Fibroblast of skin of scalp (primary cell): Measurements from ENCODE around the gene TTC24.
"Not testable (repeated sequence)": the region's sequence is repeated elsewhere in the genome, so short reads cannot be mapped to it uniquely, and the experiment has no call there.

ENCODE experiments used
- DNase-seq: peaks from one replicate; pipeline ENCODE4 v3.0.0-alpha.2; 2013

Gene TTC24

GRCh38 chr1:156589546-156589945 lies 10.0 kb downstream of the TTC24 start:
- no peak for DNase-seq

GRCh38 chr1:156590326-156591180 lies 11.0 kb downstream of the TTC24 start:
- DNase-seq: no peak

- no peak for DNase-seq
These were observed 11.6 kb downstream of the TTC24 start for GRCh38 chr1:156591181-156591431.

GRCh38 chr1:156591432-156592157 lies 12.1 kb downstream of the TTC24 start, which contains the start of gene NAXE:
Gene NAXE, plus strand, starts transcription at chr1:156591776. Its CDS starts 29 bp downstream, at chr1:156591805.
- DNase-seq: peak; percentile 67

GRCh38 chr1:156592158-156592909 lies 12.8 kb downstream of the TTC24 start:
- no peak for DNase-seq

- DNase-seq: no peak
These were observed 13.6 kb downstream of the TTC24 start for GRCh38 chr1:156592910-156593660.

GRCh38 chr1:156593661-156593989 lies 14.1 kb downstream of the TTC24 start:
- no peak for DNase-seq

GRCh38 chr1:156594190-156594589 lies 14.7 kb downstream of the TTC24 start:
- no peak for DNase-seq

- DNase-seq: no peak
These were observed 15.5 kb downstream of the TTC24 start for GRCh38 chr1:156595016-156595415.

GRCh38 chr1:156596426-156596825 lies 16.9 kb downstream of the TTC24 start:
- DNase-seq: no peak

GRCh38 chr1:156598125-156598524 lies 18.6 kb downstream of the TTC24 start:
- DNase-seq: no peak

- DNase-seq: no peak
These were observed 19.4 kb downstream of the TTC24 start for GRCh38 chr1:156598731-156599432.

- no peak for DNase-seq
These were observed 20.3 kb downstream of the TTC24 start for GRCh38 chr1:156599811-156600210.

- peak; percentile 7 for DNase-seq
These were observed 21.2 kb downstream of the TTC24 start for GRCh38 chr1:156600733-156601121.

- peak; percentile 93 for DNase-seq
These were observed 21.8 kb downstream of the TTC24 start, which contains the start of gene GPATCH4 for GRCh38 chr1:156601122-156601830. Gene GPATCH4, minus strand, starts transcription at chr1:156601479.

- no peak for DNase-seq
These were observed 22.4 kb downstream of the TTC24 start for GRCh38 chr1:156601892-156602291.

GRCh38 chr1:156602557-156602993 lies 23.1 kb downstream of the TTC24 start:
- DNase-seq: peak; percentile 20

GRCh38 chr1:156607344-156607743 lies 27.8 kb downstream of the TTC24 start:
- not testable (repeated sequence) for DNase-seq

GRCh38 chr1:156608036-156608674 lies 28.6 kb downstream of the TTC24 start:
- peak; percentile 77 for DNase-seq

- peak; percentile 17 for DNase-seq
These were observed 29.5 kb downstream of the TTC24 start for GRCh38 chr1:156608981-156609380.

GRCh38 chr1:156610072-156610471 lies 30.5 kb downstream of the TTC24 start:
- not testable (repeated sequence) for DNase-seq
